ENCODE measurements around the gene MUC13.

The MUC13 gene

GRCh38 chr3:124907957-124908356 lies 26.6 kb downstream of the MUC13 start:
- no peaks in the 10 kb centered on the region for H3K27me3 ChIP-seq (ENCODE audit: insufficient read depth, low read length)
- no peak overlapping the region for H3K4me3 ChIP-seq (ENCODE audit: low read length)
- no peaks in the 10 kb centered on the region for H3K4me1 ChIP-seq (ENCODE audit: insufficient read depth, low read length)
- no peaks in the 10 kb centered on the region for H3K9me3 ChIP-seq (ENCODE audit: low read length)
- H3K36me3 ChIP-seq (ENCODE audit: insufficient read depth, low read length): no peaks in the 10 kb centered on the region
- H2AFZ ChIP-seq (ENCODE audit: low read depth, low read length): no peak overlapping the region

- Histone ChIP-seq H3K4me3 (ENCODE audit: low read length) (no peak overlapping the region), H2AFZ (ENCODE audit: low read depth, low read length) (no peak overlapping the region), H3K36me3 (ENCODE audit: insufficient read depth, low read length) (no peaks in the 10 kb centered on the region), H3K4me1 (ENCODE audit: insufficient read depth, low read length) (no peaks in the 10 kb centered on the region), H3K9me3 (ENCODE audit: low read length) (no peaks in the 10 kb centered on the region), H3K27me3 (ENCODE audit: insufficient read depth, low read length) (no peaks in the 10 kb centered on the region)
Observed at GRCh38 chr3:124904835-124905492, 29.6 kb downstream of the MUC13 start.

GRCh38 chr3:124903896-124904834 lies 30.4 kb downstream of the MUC13 start:
- no peaks in the 10 kb centered on the region for H3K4me1 ChIP-seq (ENCODE audit: insufficient read depth, low read length)
- H3K9me3 ChIP-seq (ENCODE audit: low read length): no peaks in the 10 kb centered on the region
- no peak overlapping the region for H3K4me3 ChIP-seq (ENCODE audit: low read length)
- no peaks in the 10 kb centered on the region for H3K36me3 ChIP-seq (ENCODE audit: insufficient read depth, low read length)
- H2AFZ ChIP-seq (ENCODE audit: low read depth, low read length): no peak overlapping the region
- no peaks in the 10 kb centered on the region for H3K27me3 ChIP-seq (ENCODE audit: insufficient read depth, low read length)

GRCh38 chr3:124896824-124897526 lies 37.6 kb downstream of the MUC13 start:
- Histone ChIP-seq H3K27me3 (ENCODE audit: insufficient read depth, low read length) (peaks cover 5% of the 10 kb centered on the region), H3K4me1 (ENCODE audit: insufficient read depth, low read length) (no peaks in the 10 kb centered on the region), H3K36me3 (ENCODE audit: insufficient read depth, low read length) (no peaks in the 10 kb centered on the region), H3K4me3 (ENCODE audit: low read length) (no peak overlapping the region), H3K9me3 (ENCODE audit: low read length) (no peaks in the 10 kb centered on the region), H2AFZ (ENCODE audit: low read depth, low read length) (no peak overlapping the region)

DNA sequence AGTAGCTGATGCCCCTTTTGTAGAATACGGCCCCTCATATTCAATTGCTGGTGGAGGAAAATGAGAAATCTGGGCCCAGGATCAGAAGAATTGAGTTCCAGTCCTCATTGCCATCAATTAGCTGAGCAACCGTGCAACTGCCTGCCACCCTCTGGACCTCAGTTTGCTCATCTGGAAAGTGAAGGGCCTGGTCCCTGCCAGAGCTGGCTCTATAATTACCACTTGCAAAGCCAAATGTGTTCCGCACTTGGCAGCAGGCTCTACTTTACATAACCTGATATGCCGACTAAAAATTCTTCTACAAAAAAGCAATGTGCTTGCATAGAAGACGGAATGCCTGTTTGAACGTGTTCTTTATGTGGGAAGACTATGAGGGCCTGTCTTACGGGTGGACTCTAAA lies 38.8 kb downstream of the MUC13 start:
- Histone ChIP-seq H3K9me3 (ENCODE audit: low read length) (no peaks in the 10 kb centered on the region), H3K4me3 (ENCODE audit: low read length) (no peak overlapping the region), H3K4me1 (ENCODE audit: insufficient read depth, low read length) (no peaks in the 10 kb centered on the region), H2AFZ (ENCODE audit: low read depth, low read length) (no peak overlapping the region), H3K27me3 (ENCODE audit: insufficient read depth, low read length) (peaks cover 5% of the 10 kb centered on the region), H3K36me3 (ENCODE audit: insufficient read depth, low read length) (no peaks in the 10 kb centered on the region)

- Histone ChIP-seq H2AFZ (ENCODE audit: low read depth, low read length) (no peak overlapping the region), H3K9me3 (ENCODE audit: low read length) (no peaks in the 10 kb centered on the region), H3K36me3 (ENCODE audit: insufficient read depth, low read length) (no peaks in the 10 kb centered on the region), H3K27me3 (ENCODE audit: insufficient read depth, low read length) (peaks cover 13% of the 10 kb centered on the region), H3K4me1 (ENCODE audit: insufficient read depth, low read length) (no peaks in the 10 kb centered on the region), H3K4me3 (ENCODE audit: low read length) (no peak overlapping the region)
Observed at GRCh38 chr3:124893526-124893925, 41.0 kb downstream of the MUC13 start.

DNA sequence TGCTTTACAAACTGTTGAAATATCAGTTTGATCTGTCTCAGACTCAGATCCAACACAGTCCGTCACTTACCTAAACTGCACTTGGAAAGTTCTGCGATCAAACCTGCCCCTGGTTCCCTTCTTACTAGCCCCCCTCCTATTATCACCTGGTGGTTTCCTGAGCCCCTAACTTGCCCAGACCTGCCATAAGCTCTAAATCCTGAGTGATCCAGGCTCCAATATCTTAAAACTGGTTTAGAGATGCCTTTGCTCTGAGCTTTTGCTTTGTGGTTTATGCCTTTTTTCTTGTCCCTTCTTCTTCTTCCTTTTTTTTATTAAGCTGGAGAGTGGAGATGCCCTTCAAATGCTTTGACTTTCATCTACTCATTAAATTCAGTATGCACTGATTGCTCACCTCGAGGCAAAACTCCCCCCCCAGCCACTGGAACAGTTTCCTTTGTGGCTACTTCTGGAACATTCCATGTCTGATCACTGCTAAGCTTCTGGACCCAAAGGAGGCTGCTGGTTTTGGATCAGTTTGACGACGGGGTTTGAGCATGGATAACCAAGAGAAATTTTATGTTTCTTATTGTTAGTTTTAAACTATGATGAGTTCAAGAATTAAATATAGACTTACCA lies 43.9 kb downstream of the MUC13 start:
- Histone ChIP-seq H3K36me3 (ENCODE audit: insufficient read depth, low read length) (no peaks in the 10 kb centered on the region), H3K4me3 (ENCODE audit: low read length) (no peak overlapping the region), H3K4me1 (ENCODE audit: insufficient read depth, low read length) (peaks cover 4% of the 10 kb centered on the region), H3K9me3 (ENCODE audit: low read length) (no peaks in the 10 kb centered on the region), H3K27me3 (ENCODE audit: insufficient read depth, low read length) (peaks cover 19% of the 10 kb centered on the region), H2AFZ (ENCODE audit: low read depth, low read length) (no peak overlapping the region)

GRCh38 chr3:124888482-124889441 lies 45.8 kb downstream of the MUC13 start:
- no peaks in the 10 kb centered on the region for H3K36me3 ChIP-seq (ENCODE audit: insufficient read depth, low read length)
- no peaks in the 10 kb centered on the region for H3K9me3 ChIP-seq (ENCODE audit: low read length)
- no peak overlapping the region for H3K4me3 ChIP-seq (ENCODE audit: low read length)
- H2AFZ ChIP-seq (ENCODE audit: low read depth, low read length): no peak overlapping the region
- peaks cover 11% of the 10 kb centered on the region for H3K4me1 ChIP-seq (ENCODE audit: insufficient read depth, low read length)
- peaks cover 23% of the 10 kb centered on the region for H3K27me3 ChIP-seq (ENCODE audit: insufficient read depth, low read length)

- no peaks in the 10 kb centered on the region for H3K36me3 ChIP-seq (ENCODE audit: insufficient read depth, low read length)
- no peak overlapping the region for H3K4me3 ChIP-seq (ENCODE audit: low read length)
- H3K4me1 ChIP-seq (ENCODE audit: insufficient read depth, low read length): peaks cover 19% of the 10 kb centered on the region
- no peaks in the 10 kb centered on the region for H3K9me3 ChIP-seq (ENCODE audit: low read length)
- no peak overlapping the region for H2AFZ ChIP-seq (ENCODE audit: low read depth, low read length)
- peaks cover 23% of the 10 kb centered on the region for H3K27me3 ChIP-seq (ENCODE audit: insufficient read depth, low read length)
Observed at GRCh38 chr3:124887932-124888298, 46.6 kb downstream of the MUC13 start.

DNA sequence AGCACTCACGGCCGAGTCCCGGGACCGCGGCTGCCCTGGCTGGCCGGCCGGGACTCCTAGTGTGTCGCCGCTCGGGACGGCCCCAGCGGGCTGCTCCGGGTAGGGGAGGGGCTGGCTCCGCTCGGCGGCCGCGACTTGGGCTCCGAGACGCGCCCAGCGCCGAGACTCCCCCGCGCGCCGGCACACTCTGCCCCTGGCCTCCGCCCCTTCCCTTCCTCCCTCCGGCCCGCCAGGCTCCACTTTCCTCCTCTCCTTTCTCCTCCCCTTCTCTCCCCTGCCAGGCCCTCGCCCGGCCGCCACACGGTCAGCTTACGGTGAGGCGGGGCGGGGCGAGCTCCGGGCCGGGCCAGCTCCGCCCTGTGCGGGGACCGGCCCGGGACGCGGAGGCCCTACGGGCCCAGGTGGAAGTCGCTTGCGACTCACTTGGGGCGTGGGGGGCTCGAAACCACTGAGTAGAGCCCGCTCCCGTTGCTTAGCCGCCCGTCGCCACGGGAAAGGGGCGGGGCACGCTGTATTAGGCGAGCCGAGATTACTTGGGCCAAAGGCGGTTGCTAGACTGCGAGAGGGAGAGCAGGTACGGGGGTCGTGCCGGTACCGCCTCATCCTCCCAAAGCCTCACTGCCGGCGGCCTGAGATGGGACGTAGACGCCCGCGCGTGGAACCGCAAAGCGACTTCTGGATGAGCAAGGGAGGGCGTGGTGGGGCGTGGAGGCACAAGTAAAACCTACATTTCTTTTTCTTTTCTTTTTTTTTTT lies 47.2 kb downstream of the MUC13 start, which contains the start of gene ITGB5:
Gene ITGB5, minus strand, starts transcription at position 189 of the 755 bp plus-strand sequence. CDS start 365 bp downstream, outside the sequence.
- no peaks in the 10 kb centered on the region for H3K9me3 ChIP-seq (ENCODE audit: low read length)
- H3K4me3 ChIP-seq (ENCODE audit: low read length): peak within 1 kb of the TSS; percentile 54
- no peaks in the 10 kb centered on the region for H3K36me3 ChIP-seq (ENCODE audit: insufficient read depth, low read length)
- peaks cover 23% of the 10 kb centered on the region for H3K27me3 ChIP-seq (ENCODE audit: insufficient read depth, low read length)
- H3K4me1 ChIP-seq (ENCODE audit: insufficient read depth, low read length): peaks cover 20% of the 10 kb centered on the region
- peak within 1 kb of the TSS; percentile 99 for H2AFZ ChIP-seq (ENCODE audit: low read depth, low read length)

DNA sequence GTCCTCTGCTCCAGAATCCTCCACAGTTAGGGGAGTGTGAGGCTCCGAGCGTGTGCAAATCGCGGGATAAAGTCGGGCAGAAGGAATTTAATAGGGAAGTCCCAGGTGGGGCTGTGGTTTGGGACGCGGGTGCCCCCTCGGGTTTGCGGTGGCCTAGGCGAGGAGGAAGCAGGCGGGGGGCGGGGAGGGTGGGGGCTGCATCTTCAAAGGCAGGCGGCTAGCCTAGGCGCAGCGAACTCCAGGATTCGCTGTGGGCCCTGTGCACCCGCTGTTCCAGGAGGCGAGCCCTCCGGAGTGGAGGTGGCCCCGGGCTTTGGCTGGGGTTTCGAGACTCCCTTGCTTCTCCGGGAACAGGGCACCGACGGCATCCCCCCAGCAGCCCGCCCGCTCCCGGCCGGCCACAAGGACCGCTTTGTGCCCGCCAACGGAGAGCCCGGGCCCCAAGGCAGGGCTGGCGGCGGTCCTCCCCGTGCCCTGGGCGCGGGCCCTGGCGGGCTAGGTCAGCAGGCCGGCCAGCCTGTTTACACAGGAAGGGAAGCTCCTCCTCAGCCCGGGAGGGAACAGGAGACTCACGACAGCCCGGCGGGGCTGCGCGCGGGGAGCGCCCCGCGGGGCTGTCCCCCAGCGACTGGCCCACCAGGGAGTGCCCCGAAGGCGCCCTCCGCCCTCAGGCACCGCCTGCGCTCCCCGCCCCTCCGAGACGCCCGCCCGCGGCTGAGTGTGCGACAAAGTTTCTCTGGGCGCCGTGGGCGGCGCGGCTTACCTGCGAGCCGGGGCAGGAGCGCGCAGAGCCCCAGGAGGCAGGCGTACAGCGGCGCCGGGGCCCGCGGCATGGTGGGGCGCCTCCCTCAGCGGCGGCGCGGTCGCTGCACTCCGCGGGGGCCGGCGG lies 48.1 kb downstream of the MUC13 start:
- H3K36me3 ChIP-seq (ENCODE audit: insufficient read depth, low read length): no peaks in the 10 kb centered on the region
- peaks cover 23% of the 10 kb centered on the region for H3K27me3 ChIP-seq (ENCODE audit: insufficient read depth, low read length)
- peaks cover 20% of the 10 kb centered on the region for H3K4me1 ChIP-seq (ENCODE audit: insufficient read depth, low read length)
- peak overlapping the region; percentile 97 for H2AFZ ChIP-seq (ENCODE audit: low read depth, low read length)
- H3K9me3 ChIP-seq (ENCODE audit: low read length): no peaks in the 10 kb centered on the region
- H3K4me3 ChIP-seq (ENCODE audit: low read length): peak overlapping the region; percentile 54

All from neuron (in vitro differentiated cells).